HCT116 (cell line): Measurements from ENCODE around the gene YWHAB.

ENCODE experiments used
- CEBPB ChIP-seq: IDR thresholded peaks from 2 replicates; pipeline ENCODE4 v1.6.1; 2012; ENCODE audit warnings: low read depth
- CTCF ChIP-seq, 3 experiments: fragments of 200-600 bp in 1 of 3; sonication (generic) in 1 of 3; IDR thresholded peaks in 2 of 3; conservative IDR thresholded peaks in 1 of 3; 2 replicates each; pipeline ENCODE4 v1.5.1; 2012 to 2017; ENCODE audit warnings: low read depth in 2 of 3, low read length in 2 of 3, antibody characterized with exemption in 1 of 3, borderline replicate concordance in 1 of 3, control low read depth in 1 of 3, mild to moderate bottlenecking in 1 of 3, mixed read lengths in 1 of 3, mixed run types in 1 of 3, moderate library complexity in 1 of 3; ENCODE audit not compliant: insufficient read depth in 1 of 3
- ELF1 ChIP-seq: IDR thresholded peaks from 2 replicates; pipeline ENCODE4 v1.6.1; 2012; ENCODE audit warnings: low read depth, borderline replicate concordance
- EZH2 ChIP-seq: fragments of 200-600 bp; sonication (generic); IDR thresholded peaks from 2 replicates; pipeline ENCODE4 v1.6.1; 2017; ENCODE audit warnings: antibody characterized with exemption, mixed run types
- EZH2phosphoT487 ChIP-seq: fragments of 200-600 bp; IDR thresholded peaks from 2 replicates; pipeline ENCODE4 v1.6.1; 2018; ENCODE audit warnings: antibody characterized with exemption, borderline replicate concordance
- POLR2A ChIP-seq: IDR thresholded peaks from 2 replicates; pipeline ENCODE4 v1.7.0; 2011; ENCODE audit warnings: borderline replicate concordance; ENCODE audit not compliant: insufficient read depth, insufficient read length; ENCODE audit errors: extremely low read depth
- POLR2AphosphoS5 ChIP-seq: IDR thresholded peaks from 2 replicates; pipeline ENCODE4 v1.6.1; 2011; ENCODE audit warnings: mild to moderate bottlenecking, low read depth, low read length, moderate library complexity
- SIN3A ChIP-seq: IDR thresholded peaks from 2 replicates; pipeline ENCODE4 v1.6.1; 2012; ENCODE audit warnings: low read depth
- YY1 ChIP-seq: IDR thresholded peaks from 2 replicates; pipeline ENCODE4 v1.6.1; 2011; ENCODE audit warnings: low read length, low read depth, moderate library complexity, mild to moderate bottlenecking; ENCODE audit not compliant: insufficient replicate concordance; ENCODE audit errors: extremely low read depth
- ZFX ChIP-seq: fragments of 450-650 bp; IDR thresholded peaks from 2 replicates; pipeline ENCODE4 v1.6.1; 2017
- TF ChIP-seq, protein P1 (sequence below): IDR thresholded peaks from 2 replicates; pipeline ENCODE4 v1.6.1; 2012

DNA sequence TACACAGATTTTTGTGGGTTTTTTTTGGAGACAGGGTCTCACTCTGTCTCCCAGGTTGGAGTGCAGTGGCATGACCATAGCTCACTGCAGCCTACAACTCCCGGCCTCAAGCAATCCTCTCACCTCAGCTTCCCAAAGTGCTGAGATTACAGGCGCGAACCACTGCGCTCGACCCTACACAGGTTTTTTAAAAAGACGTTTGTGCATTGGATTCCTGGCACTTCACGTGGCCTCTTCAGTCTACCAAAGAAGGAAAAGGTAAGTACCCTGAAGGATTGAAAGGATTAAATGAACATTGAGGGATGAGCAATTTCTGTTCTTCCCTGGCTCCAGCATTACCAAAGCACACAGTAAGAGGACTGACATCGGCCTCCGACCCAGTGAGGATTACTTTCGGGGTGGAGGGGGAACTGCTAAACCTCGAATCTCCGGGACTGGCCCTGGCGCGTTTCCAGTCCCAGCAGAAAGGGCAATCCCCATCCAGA is 556 bp upstream of the YWHAB start:
- no peak for TF ChIP-seq CTCF (IDR thresholded peaks at IDR 0.05 in 2 of 3, conservative IDR thresholded peaks at IDR 0.05 in 1 of 3; ENCODE audit: borderline replicate concordance in 1 of 3, insufficient read depth in 1 of 3, low read depth in 2 of 3, low read length in 2 of 3)
- TF ChIP-seq POLR2A, result peak; percentile 3
- no peak for TF ChIP-seq ZFX
- TF ChIP-seq EZH2, result no peak
- no peak for TF ChIP-seq YY1
- no peak for TF ChIP-seq ELF1
- no peak for TF ChIP-seq CEBPB
- no peak for TF ChIP-seq EZH2phosphoT487
- TF ChIP-seq, protein P1, sequence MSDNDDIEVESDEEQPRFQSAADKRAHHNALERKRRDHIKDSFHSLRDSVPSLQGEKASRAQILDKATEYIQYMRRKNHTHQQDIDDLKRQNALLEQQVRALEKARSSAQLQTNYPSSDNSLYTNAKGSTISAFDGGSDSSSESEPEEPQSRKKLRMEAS, result no peak
- TF ChIP-seq SIN3A, result no peak
- TF ChIP-seq POLR2AphosphoS5, result no peak
